HuH-7.5 (cell line): Measurements from ENCODE around the gene GPR137.

Experiments used
- DNase-seq: peaks from one replicate; pipeline ENCODE4 v3.0.0; 2011; ENCODE audit warnings: low spot score

Gene GPR137

GRCh38 chr11:64264371-64264852, 21.2 kb upstream of the GPR137 start:
- DNase-seq, result no peak

- no peak for DNase-seq
Measured at GRCh38 chr11:64265176-64266160, 20.2 kb upstream of the GPR137 start.

DNA sequence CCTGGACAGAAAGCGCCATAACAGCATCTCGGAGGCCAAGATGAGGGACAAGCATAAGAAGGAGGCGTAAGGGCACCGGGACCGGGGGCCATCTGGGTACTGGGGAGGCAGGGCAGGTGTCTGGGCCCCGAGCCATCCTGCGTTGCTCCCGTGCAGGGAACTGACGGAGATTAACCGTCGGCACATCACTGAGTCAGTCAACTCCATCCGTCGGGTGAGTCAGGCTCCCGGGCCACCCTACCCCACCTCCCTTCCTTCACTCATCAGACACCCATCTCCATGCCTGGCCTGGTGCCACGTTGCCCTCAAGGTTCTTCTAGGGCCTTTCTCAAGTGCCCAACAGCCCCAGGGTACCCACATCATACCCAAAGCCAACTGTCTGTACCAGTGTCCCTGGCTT, 19.3 kb upstream of the GPR137 start:
- DNase-seq, result no peak

- no peak for DNase-seq
Measured at GRCh38 chr11:64267207-64267945, 18.3 kb upstream of the GPR137 start.

DNA sequence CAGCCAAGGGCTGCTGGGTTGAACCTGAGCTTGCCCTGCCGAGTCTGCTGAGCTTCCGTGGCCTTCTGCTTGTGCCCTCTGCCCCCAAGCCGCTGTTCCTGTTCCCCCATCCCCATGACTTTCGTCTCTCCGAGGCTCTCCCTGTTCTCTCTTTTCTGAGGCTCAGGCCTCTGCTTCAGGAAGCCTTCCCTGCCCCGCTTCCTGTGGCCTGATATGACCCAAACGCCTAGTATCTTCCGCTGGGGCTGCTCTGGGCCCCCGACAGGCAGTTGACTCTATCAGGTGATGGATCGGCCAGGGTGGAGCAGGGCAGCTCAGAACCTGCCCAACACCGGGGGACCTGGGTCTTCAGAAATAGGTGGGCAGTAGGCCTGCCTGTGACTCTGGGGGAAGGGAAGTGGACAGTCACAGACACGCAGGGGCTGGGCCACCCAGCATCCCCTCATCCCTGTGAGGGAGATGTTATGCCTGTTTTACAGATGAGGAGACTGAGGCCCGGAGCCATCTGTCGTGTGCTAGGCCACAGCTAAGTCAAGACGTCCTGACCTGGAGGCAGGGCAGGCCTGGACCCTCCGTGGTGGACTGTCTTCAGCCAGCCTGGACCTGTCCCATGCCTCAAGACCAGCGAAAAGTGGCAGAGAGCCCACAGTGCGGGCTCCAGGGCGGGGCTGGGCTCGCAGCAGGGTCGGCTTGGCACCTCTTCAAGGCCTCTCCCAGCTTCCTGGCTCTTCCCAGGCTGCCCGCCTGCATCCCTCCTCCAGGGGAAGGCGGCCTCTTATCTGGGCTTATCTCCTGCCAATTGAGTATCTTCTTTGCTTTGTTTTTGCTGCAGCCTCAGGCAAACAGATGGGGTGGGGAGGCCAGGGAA, 17.4 kb upstream of the GPR137 start:
- DNase-seq, result no peak

DNA sequence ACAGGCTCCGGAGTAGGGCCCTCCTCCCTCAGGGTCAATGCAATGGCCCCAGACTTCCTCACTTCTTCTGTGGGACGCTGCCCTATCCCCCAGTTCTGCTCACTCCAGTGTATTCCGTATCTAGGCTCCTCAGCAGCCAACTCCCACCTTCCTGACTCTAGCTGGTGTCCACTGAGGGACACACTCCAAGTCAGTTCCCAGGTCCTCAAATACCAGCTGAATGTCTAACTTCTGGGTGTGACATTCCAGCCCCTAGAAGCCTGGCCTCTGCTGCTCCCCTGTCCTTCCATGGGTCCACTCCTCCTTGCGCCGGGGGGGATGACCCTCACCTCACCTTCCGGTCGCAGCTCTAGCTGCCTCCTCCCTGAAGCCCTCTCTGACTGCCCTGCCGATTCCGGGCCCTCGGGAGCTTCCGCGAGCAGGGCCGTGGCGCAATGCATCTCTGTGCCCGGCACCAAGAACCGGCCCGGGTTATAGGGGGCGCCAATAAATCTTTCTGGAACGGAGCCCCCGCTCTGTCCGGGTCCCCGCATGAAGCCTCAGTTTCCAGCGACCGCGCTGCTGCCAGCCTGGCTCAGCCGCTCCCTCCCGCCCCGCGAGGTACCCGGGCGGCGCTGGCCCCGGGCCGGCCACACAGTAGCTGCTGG, 16.6 kb upstream of the GPR137 start:
- DNase-seq, result no peak

GRCh38 chr11:64269540-64270220, 16.0 kb upstream of the GPR137 start:
- peak; percentile 75 for DNase-seq

GRCh38 chr11:64275031-64275800, 10.4 kb upstream of the GPR137 start:
- no peak for DNase-seq

DNA sequence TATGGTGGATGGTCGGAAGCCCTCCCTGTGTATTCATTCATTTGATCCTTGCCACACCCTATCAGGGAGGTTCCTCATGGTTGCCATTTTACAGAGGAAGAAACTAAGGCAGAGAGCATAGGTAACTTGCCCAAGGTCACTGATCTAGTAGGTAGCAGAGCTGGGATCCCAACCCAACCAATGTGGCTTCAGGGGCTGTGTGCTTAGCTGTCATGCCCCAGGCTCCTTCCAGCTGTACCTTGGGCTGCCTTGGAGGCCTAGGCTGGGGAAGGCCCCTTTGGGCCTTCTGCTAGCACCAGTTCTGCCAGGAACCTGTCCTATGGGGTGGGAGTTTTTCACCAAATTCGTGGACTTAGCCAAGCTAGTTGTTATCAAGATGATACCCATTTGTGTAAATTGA, 9.8 kb upstream of the GPR137 start:
- DNase-seq, result no peak

DNA sequence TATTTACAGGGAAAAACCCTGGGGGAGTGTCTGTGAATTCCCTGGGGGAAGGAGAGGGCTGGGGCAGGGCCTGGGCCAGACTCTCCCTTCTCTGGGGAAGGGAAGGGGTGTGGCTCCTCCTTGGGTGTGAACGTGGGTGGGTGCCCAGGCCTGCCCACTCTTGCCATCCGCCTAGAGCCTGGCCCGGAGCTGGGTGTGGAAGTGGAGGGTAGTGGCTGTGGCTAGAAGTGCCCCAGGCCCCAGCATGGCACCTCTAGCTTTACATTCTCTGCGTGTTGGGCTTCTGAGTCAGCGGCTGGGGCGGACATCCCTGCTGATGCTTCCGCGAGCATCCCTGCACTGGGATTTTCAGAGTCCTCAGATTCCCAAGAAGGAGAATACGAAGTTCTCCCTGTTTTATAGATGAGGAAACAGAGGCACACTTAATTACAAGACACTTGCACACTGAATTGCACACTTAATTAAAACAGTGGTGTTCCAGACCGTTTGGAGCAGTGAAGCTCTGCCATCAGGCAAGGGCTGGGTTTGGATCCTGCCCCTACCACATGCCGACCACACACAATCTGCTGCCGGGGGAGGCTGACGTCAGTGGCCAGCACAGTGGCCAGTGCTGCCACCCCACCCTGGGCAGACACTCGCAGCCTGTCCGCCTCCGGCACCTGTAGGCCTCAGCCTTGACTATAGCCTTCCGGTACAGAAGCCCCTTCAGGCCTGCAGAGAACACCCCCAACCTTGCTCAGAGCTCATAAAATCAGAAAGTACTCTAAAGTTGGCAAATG, 8.8 kb upstream of the GPR137 start:
- no peak for DNase-seq

DNA sequence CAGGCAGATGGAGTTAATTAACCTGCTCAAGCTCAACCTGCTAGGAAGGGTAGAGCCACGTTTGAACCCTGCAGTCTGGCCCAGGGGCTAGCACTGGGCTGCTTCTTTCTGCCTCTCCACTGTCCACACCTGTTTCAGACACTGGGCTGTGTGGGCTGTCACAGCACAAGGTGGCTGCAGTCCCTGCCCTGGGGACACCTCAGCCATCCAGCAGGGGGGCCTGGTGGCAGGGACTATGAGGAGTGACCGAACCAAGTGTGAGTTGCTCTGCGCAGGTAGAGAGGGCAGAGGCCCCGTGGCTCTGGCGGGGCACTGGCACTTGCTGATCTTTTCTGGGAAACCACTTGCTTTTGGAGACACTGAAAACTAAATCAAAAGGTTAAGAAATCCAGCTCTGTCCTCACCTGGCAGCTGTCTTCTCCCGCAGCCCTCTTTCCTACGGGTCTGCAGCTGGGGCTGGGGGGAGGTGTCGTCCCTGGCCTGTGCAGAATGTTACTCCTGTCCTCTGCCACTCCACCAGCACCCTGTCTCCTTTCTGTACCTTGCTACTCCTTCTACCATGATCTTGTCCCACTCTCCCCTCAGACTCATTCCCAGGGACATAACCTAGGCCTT, 7.0 kb upstream of the GPR137 start:
- no peak for DNase-seq

DNA sequence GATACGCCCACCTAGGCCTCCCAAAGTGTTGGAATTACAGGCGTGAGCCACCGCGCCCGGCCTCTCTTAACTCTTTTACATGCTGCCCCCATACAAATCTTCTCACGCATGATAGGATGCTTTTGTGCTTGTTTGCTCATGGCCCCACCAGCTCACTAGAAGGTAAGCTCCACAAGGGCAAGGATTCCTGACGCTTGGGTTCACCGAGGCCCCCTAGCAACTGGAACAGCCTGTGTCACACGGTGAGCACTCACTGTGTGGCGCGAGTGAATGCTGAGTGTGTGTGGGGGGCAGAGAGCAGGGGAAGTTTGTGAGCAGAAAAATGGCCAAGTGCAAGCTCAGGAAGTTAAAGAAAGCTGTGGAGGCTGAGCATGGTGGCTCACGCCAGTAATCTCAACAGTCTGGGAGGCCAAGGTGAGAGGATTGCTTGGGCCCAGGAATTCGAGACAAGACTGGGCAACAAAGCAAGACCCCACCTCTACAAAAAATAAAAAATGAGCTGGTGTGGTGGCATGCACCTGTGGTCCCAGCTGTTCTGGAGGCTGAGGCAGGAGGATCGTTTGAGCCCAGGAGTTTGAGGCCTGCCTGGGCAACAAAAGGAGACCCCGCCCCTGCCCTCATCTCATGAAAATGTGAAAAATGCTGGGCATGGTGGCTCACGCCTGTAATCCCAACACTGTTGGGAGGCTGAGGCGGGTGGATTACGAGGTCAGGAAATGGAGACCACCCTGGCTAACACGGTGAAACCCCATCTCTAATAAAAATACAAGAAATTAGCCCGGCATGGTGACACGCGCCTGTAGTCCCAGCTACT, 3.5 kb upstream of the GPR137 start:
- DNase-seq, result no peak

DNA sequence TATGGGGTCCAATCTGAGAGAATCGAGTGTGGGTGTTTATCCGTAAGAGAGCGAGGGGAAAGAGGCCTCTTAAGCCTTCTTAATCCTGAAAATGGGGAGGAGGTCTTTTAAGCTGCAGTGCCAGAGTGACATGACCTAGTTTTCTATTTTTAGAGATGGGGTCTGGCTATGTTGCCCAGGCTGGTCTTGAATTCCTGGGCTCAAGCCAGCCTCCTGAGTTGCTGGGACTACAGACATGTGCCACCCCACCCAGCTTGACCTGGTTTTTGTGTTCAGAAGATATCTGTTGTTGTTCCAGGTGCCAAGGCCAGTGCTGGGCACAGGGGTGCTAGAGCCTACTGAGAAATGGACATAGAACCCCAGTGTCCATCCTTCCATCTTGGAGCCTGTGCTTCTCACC, 2.6 kb upstream of the GPR137 start:
- no peak for DNase-seq

- DNase-seq, result peak; percentile 97
Measured at GRCh38 chr11:64284048-64284961, 1.3 kb upstream of the GPR137 start, which contains the start of gene BAD. TSS of gene BAD (minus strand) at chr11:64284665. CDS start at chr11:64284368, 297 bp downstream.

DNA sequence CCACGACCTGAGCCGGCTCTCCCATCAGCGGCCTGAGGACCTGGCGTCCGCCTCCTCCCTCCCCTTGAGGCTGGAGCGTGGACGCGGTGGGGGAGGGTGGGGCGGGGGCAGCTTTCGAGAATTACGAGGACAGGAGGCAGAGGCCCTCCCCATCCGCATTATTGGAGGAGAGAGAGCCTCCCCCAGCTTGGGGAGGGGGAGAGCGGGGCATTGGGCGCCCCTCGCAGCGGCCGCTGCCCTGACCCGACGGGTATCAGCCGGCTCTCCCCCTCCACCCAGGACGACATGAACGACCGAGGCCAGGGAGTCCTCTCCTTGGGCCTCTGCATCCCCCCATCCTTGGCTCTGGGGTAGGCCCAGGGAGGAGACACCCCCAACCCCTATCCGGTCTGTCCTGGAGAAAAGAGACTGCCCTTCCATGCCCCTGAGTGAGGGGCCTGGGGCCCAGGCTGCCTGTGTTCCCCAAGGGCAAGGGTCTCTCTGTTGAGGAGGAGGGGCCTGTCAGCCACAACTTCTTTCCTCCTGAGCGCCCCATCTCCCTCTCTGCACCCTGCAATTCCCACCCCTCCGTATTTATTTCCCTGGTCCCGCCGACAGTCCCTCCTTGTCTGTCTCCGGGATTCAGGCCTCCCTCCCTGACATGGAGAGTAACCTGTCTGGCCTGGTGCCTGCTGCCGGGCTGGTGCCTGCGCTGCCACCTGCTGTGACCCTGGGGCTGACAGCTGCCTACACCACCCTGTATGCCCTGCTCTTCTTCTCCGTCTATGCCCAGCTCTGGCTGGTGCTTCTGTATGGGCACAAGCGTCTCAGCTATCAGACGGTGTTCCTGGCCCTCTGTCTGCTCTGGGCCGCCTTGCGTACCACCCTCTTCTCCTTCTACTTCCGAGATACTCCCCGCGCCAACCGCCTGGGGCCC, 495 bp downstream of the GPR137 start:
- no peak for DNase-seq

- DNase-seq, result no peak
Measured at GRCh38 chr11:64286801-64287159, 1.1 kb downstream of the GPR137 start.
